KBM-7 (cell line): Measurements from ENCODE around the gene GPR17.

ENCODE experiments used
- DNase-seq: peaks from one replicate; pipeline ENCODE4 v3.0.0-alpha.2; 2015
- in situ Hi-C: fragments of 300-500 bp; cut with MboI; formaldehyde crosslinking; loops from 2 replicates; pipeline ENCODE4 v1.14.3; 2020; ENCODE audit warnings: low sequenced_read_pairs, low pct_unique_long_range_greater_than_20kb, mixed read lengths

The GPR17 gene

GRCh38 chr2:127645395-127646291, at the start of gene GPR17:
Gene GPR17, plus strand, starts transcription at chr2:127646153. Its CDS starts 4,583 bp downstream, at chr2:127650736.
- DNase-seq, result no peak
- in situ Hi-C loops, result no loop called here

GRCh38 chr2:127596311-127597045, 49.5 kb upstream of the GPR17 start:
- no peak for DNase-seq
- in situ Hi-C loops, result no loop called here

GRCh38 chr2:127597046-127597983, 48.6 kb upstream of the GPR17 start:
- no peak for DNase-seq
- in situ Hi-C loops, result no loop called here

- in situ Hi-C loops, result no loop called here
- DNase-seq, result no peak
Measured at GRCh38 chr2:127597984-127598380, 48.0 kb upstream of the GPR17 start.

- DNase-seq, result no peak
- in situ Hi-C loops, result no loop called here
Measured at GRCh38 chr2:127598711-127599110, 47.2 kb upstream of the GPR17 start.

GRCh38 chr2:127599211-127599610, 46.7 kb upstream of the GPR17 start:
- in situ Hi-C loops, result no loop called here
- DNase-seq, result no peak

GRCh38 chr2:127604986-127605385, 41.0 kb upstream of the GPR17 start:
- in situ Hi-C loops, result no loop called here
- no peak for DNase-seq

- in situ Hi-C loops, result no loop called here
- DNase-seq, result no peak
Measured at GRCh38 chr2:127605691-127606263, 40.2 kb upstream of the GPR17 start.

- DNase-seq, result no peak
- in situ Hi-C loops, result no loop called here
Measured at GRCh38 chr2:127606625-127607398, 39.1 kb upstream of the GPR17 start.

GRCh38 chr2:127607399-127607908, 38.5 kb upstream of the GPR17 start:
- in situ Hi-C loops, result no loop called here
- no peak for DNase-seq

- in situ Hi-C loops, result no loop called here
- no peak for DNase-seq
Measured at GRCh38 chr2:127608061-127609030, 37.6 kb upstream of the GPR17 start.

GRCh38 chr2:127609031-127609751, 36.8 kb upstream of the GPR17 start:
- in situ Hi-C loops, result no loop called here
- DNase-seq, result no peak

- DNase-seq, result no peak
- in situ Hi-C loops, result no loop called here
Measured at GRCh38 chr2:127609818-127610217, 36.1 kb upstream of the GPR17 start.

- DNase-seq, result no peak
- in situ Hi-C loops, result no loop called here
Measured at GRCh38 chr2:127610561-127610960, 35.4 kb upstream of the GPR17 start.

- DNase-seq, result no peak
- in situ Hi-C loops, result no loop called here
Measured at GRCh38 chr2:127611076-127611925, 34.7 kb upstream of the GPR17 start.
